Thymus (tissue), 11 donors: Measurements from ENCODE around the gene LNPK. TPM values are rescaled to one million over a fixed set of nuclear protein-coding genes. Genes with fewer than 3 reads are reported as not detected.

Experiments used
- DNase-seq, 9 donors: peaks; one replicate each; pipeline ENCODE4 v3.0.0-alpha.2; 2013; ENCODE audit warnings: low spot score in 9 of 9, low read depth in 6 of 9, missing footprints in 1 of 9
- H3K27ac ChIP-seq, 2 donors: one replicate each; pipeline ENCODE4 v1.5.1; 2013; ENCODE audit warnings: control low read depth in 1 of 2, low read depth in 1 of 2, low read length in 1 of 2, mild to moderate bottlenecking in 1 of 2, moderate library complexity in 1 of 2
- H3K27me3 ChIP-seq, 2 donors: one replicate each; pipeline ENCODE4 v1.5.1; 2013; ENCODE audit warnings: low read length in 1 of 2; ENCODE audit not compliant: control insufficient read depth in 2 of 2, insufficient read depth in 1 of 2
- H3K36me3 ChIP-seq, 2 donors: one replicate each; pipeline ENCODE4 v1.5.1; 2013; ENCODE audit warnings: low read length in 1 of 2, mild to moderate bottlenecking in 1 of 2, moderate library complexity in 1 of 2; ENCODE audit not compliant: control insufficient read depth in 2 of 2, insufficient read depth in 2 of 2
- H3K4me1 ChIP-seq, 2 donors: one replicate each; pipeline ENCODE4 v1.5.1; 2013; ENCODE audit warnings: low read length in 2 of 2; ENCODE audit not compliant: control insufficient read depth in 2 of 2, insufficient read depth in 2 of 2
- H3K4me3 ChIP-seq, 2 donors: one replicate each; pipeline ENCODE4 v1.5.1; 2013; ENCODE audit warnings: low read length in 2 of 2, control low read depth in 1 of 2, mild to moderate bottlenecking in 1 of 2
- H3K9me3 ChIP-seq, 2 donors: one replicate each; pipeline ENCODE4 v1.5.1; 2013; ENCODE audit warnings: low read length in 1 of 2, mild to moderate bottlenecking in 1 of 2; ENCODE audit not compliant: control insufficient read depth in 2 of 2, insufficient read depth in 1 of 2
- WGBS: extraction: QIAGEN DNeasy Blood & Tissue Kit; methylation state at CpG from one replicate; pipeline ENCODE4 v1.1.7; 2013; 5-methylcytosine and 5-hydroxymethylcytosine counted together
- polyA plus RNA-seq: library from polyadenylated mRNA; stranded (reverse); fragments of 200-250 nt; gene quantifications from one replicate; pipeline ENCODE4 v1.2.3, GENCODE V29; 2013
- total RNA-seq: library from RNA; stranded (reverse); fragments of 120-200 nt; gene quantifications from one replicate; pipeline ENCODE4 v1.2.4, GENCODE V29; 2013
- donor health status: healthy.

LNPK gene
- total and polyA plus RNA-seq, 2 donors, result 9.1 to 23.5 TPM

DNA sequence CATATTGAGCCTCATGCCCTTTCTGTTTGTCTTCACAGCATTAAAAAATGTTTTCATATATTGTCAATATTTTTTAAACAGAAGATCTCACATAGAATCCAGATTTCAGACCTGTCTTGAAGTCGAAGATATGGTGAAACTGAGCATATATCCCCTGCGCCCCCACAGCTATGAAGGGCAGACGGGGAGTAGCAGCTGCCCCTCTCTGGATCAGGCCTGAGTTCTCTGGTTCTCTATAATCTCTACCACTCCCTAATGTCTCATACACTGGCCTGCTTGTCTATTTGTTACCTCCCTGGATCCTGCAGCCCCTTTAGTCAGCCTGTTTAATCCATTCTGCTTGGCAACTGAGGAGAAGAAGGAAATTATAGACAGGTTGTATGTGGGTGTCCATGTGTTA is 122.4 kb downstream of the LNPK start:
- Histone ChIP-seq H3K36me3 (no peaks in the 10 kb centered on the region), H3K27ac (no peak overlapping the region), H3K9me3 (no peaks in the 10 kb centered on the region), H3K4me1 (no peaks in the 10 kb centered on the region), H3K27me3 (peaks cover 0 to 4% of the 10 kb centered on the region in 2 donors), H3K4me3 (no peak overlapping the region)
- no peak for DNase-seq
- WGBS, result 96% methylated on average over 3 of the region's 3 CpGs

- WGBS, result 91% methylated on average over 3 of the region's 3 CpGs
- Histone ChIP-seq H3K9me3 (no peaks in the 10 kb centered on the region), H3K27ac (no peak overlapping the region), H3K27me3 (no peaks in the 10 kb centered on the region), H3K36me3 (no peaks in the 10 kb centered on the region), H3K4me3 (no peak overlapping the region), H3K4me1 (no peaks in the 10 kb centered on the region)
- no peak for DNase-seq
These were observed 124.1 kb downstream of the LNPK start for GRCh38 chr2:175877845-175878544.

GRCh38 chr2:175874291-175874690 is 127.8 kb downstream of the LNPK start:
- Histone ChIP-seq H3K36me3 (no peaks in the 10 kb centered on the region), H3K4me1 (no peaks in the 10 kb centered on the region), H3K27me3 (no peaks in the 10 kb centered on the region), H3K9me3 (no peaks in the 10 kb centered on the region), H3K27ac (no peak overlapping the region), H3K4me3 (no peak overlapping the region)
- no peak for DNase-seq
- WGBS, result 95% methylated on average over 3 of the region's 3 CpGs

Other genes starting within 250 kb of the LNPK start
- not detected for gene EVX2, start 81.7 kb upstream of the LNPK start, total RNA-seq
- gene EVX2, start 81.7 kb upstream of the LNPK start, polyA plus RNA-seq, result not detected
- gene HOXD13, start 90.5 kb upstream of the LNPK start, total RNA-seq, result not detected
- gene HOXD13, start 90.5 kb upstream of the LNPK start, polyA plus RNA-seq, result 0.11 TPM
- not detected for gene HOXD12, start 97.5 kb upstream of the LNPK start, total RNA-seq
- not detected for gene HOXD12, start 97.5 kb upstream of the LNPK start, polyA plus RNA-seq
- not detected for gene HOXD11, start 105.0 kb upstream of the LNPK start, total RNA-seq
- 0.09 TPM for gene HOXD11, start 105.0 kb upstream of the LNPK start, polyA plus RNA-seq
- gene HOXD10, start 114.5 kb upstream of the LNPK start, total RNA-seq, result not detected
- gene HOXD10, start 114.5 kb upstream of the LNPK start, polyA plus RNA-seq, result 0.09 TPM
- gene HOXD9, start 120.5 kb upstream of the LNPK start, total RNA-seq, result 0.14 TPM
- 1.8 TPM for gene HOXD9, start 120.5 kb upstream of the LNPK start, polyA plus RNA-seq
- 1.5 TPM for gene HOXD8, start 127.4 kb upstream of the LNPK start, total RNA-seq
- 3.4 TPM for gene HOXD8, start 127.4 kb upstream of the LNPK start, polyA plus RNA-seq
- 0.09 TPM for gene HOXD4, start 149.3 kb upstream of the LNPK start, total RNA-seq
- 1.0 TPM for gene HOXD4, start 149.3 kb upstream of the LNPK start, polyA plus RNA-seq
- 0.28 TPM for gene HOXD3, start 155.0 kb upstream of the LNPK start, total RNA-seq
- 0.82 TPM for gene HOXD3, start 155.0 kb upstream of the LNPK start, polyA plus RNA-seq
- 0.09 TPM for gene HOXD1, start 186.4 kb upstream of the LNPK start, total RNA-seq
- gene HOXD1, start 186.4 kb upstream of the LNPK start, polyA plus RNA-seq, result 0.52 TPM